Activated naive CD8-positive, alpha-beta T cell treated with anti-CD3 and anti-CD28 coated beads, Interleukin-2, amount 50 U/mL, for 16 hours (primary cell): ENCODE data around the gene MED10.
"Not testable (repeated sequence)": the region's sequence is repeated elsewhere in the genome, so short reads cannot be mapped to it uniquely, and the experiment has no call there.

Source experiments
- DNase-seq: peaks from one replicate; pipeline ENCODE4 v3.0.0-alpha.2; 2020; ENCODE audit warnings: low read depth, low spot score

The MED10 gene

DNA sequence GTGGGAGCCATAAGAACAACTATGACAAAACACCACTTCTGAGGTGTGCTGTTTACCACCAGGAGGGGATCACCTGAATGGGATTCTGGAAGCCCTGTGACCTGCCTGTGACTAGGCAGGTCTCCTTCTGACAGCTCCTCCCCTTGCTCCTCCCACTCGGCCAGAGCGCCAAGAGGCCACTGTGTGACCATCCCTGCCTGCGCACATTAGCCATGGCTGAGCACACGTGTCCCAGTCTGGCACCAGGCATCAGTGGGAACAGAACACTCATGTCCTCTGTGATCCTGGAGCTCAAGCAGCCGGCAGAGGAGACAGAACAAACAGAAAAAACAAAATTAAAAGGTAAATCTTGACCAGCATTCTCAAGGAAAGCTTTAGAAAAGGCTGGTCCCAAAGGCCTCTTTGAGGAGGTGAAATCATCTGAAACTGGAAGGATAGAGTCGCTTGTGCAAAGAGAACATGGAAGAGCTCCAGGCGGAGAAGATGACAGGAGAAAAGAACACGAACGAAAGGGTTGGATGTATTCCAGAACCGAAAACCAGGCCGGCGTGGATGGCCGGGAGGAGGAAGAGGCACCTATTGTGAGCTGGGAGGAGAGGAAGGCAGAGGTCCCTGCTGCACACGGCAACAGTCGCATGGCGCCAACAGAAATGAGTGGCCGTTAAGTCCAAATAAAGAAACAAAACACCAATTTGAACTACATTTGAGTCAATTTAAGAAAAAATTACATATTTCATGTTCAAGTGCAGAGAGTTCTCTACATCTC, 5.1 kb downstream of the MED10 start:
- no peak for DNase-seq

DNA sequence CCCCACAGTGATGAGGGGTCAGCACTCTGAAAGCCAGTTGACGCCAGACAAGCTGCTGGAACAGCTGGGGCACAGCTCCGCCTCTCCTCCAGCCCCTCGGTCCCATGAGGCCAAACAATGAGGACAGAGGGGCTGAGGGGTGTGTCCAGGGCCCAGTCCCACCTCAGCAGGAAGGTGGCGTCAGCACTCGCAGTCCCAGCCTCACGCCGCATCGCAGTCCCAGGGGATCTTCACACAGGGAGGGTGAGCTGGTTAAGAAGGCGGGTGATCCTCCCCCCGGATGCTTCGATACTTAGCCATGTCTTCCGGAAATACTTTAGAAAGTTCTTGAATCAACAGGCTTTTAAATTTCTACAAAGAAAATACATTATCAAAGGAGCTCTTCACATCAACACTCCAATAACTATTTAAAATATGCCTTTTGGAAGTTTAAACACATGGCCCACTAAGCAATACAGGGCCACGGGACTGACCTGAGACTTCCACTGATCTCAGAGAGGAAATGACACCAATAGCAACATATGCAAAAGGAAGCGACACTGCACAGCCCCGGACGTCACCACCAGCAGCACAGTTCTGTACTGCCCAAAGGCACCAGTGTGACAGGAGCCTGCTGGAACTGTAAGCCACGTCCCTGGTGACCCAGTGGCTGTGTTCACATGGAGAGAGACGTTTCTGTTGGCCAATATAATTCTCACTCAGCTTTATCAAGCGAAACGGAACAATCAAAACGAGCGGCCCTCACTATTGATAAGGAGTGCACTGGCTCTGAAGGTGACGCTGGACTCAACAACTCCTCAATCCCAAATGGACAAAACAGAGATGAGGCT, 5.9 kb downstream of the MED10 start:
- DNase-seq = no peak

DNA sequence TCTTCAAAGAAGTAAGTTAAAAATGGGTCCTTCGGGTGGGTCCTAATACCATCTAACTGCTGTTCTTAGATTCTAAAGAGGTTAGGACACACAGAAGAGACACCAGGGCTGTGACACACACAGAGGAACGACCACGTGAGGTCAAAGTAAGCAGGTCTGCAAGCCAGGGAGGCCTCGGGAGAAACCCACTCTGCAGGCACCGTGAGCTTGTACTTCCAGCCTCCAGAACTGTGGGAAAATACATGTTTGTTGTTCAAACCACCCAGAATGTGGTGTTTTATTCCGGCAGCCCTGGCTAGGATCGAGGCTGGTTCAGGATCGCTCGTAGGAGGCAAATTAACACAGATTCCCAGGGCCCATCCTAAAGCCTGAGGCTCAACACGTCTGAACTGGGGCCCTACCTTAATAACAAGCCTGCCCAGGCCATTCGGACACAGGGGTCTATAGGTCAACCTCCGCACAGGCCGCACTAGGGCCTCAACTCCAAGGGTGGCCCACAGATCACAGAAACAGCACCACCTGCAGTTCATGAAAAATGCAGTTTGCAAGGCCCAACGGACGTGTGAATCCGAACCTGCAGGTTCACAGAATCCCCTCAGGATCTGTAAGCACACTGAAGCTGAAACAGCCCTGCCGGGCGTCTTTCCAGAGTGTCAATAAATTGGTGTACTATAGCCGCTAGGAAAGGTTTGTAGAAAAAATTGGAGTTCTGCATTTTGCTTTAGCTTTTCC, 7.1 kb downstream of the MED10 start:
- DNase-seq = no peak

DNA sequence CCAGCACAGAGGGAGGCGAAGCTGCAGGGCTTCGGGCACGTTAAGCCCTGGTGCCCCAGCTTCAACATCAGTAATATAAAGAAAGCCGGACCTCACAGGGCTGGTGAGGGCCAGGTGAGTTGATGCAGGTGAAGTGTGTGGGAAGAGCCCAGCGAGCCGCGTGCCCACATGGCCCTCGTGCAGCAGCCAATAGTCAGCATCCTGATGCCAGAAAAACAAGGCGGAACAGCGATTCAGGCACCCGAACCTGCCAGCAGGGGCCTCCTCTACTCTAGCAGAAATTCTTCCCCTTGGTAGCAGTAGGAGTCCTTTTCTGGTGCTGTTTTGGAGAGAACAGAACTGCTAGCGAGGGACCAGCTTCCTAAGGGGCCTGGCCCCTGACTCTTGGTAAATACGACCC, 7.8 kb downstream of the MED10 start:
- no peak for DNase-seq

DNA sequence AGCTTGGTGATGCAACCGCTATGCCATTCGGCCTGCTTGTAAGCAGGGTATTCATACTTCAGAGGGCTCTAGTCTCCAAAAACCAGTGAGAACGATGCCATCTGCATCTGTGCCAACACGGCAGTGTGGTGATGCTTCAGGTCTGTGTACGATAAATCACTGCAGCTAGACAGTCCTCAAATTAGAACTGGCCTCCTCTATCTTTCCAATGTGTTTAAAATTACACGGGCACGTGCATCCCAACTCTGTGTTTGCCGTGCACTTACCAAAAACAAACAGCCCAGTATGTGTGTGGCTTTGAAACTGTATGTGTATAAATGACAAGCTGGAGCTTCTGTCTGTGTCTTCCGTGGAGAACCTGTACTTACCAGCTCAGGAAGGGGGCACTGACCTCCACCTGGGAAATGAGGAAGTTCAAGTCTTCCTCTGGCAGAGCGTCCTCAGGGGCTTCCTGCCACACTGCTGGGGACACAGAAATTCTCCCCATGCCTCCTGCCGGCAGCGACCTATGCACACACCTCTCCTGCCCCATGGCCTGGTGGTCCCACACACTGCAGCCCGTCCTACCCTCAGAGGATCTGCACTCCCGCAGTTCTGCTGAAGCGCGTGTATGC, 12.3 kb downstream of the MED10 start:
- DNase-seq = no peak

DNA sequence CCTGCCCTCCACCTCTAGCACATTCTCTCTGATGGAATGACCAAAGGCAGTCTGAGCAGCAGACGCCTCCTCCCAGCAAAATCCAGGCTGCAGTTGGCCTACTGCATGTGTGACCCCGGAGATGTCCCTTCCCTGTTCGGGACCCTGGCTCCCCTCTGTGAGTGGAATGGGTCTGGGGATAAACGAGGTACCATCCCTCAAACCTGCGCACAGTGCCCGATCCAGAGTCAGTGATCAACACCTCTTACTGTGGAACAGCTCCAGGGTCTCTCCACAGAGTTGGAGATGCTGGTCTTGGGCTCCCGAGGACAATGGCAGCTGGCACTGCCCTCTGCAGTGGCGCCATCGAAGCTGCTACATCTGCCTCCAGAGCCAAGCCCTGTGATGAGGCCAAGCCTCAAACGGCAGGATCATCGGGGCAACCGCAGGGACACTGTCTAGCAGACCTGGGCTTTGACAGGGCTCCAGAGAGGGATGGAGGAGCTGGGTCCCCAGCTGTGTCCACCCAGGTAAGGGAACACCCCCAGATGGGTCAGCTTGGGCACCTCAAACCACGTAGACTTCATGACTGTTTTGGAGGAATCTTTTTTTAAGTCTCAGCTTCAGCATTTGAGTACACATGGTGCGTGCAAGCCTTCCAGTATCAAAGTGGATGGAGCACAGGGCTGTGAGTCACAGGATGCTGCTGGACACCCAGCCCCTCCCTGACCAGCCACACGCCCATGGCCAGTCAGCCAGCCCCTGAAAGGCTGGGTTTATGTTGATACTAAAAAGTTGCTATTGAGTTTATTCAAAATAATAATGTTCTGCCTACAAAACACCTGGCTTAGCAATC, 13.0 kb downstream of the MED10 start:
- DNase-seq = no peak

DNA sequence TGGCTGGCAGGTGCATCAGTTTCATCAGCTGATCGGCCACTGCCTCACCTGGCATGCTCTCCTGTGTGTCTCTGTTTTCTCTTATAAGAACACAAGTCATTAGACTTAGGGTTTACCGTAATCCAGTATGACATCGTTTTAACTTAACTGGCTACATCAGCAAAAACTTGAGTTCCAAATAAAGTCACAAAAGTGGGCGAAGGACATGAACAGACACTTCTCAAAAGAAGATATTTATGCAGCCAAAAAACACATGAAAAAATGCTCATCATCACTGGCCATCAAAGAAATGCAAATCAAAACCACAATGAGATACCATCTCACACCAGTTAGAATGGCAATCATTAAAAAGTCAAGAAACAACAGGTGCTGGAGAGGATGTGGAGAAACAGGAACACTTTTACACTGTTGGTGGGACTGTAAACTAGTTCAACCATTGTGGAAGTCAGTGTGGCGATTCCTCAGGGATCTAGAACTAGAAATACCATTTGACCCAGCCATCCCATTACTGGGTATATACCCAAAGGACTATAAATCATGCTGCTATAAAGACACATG, 14.8 kb downstream of the MED10 start:
- not testable (repeated sequence) for DNase-seq

DNA sequence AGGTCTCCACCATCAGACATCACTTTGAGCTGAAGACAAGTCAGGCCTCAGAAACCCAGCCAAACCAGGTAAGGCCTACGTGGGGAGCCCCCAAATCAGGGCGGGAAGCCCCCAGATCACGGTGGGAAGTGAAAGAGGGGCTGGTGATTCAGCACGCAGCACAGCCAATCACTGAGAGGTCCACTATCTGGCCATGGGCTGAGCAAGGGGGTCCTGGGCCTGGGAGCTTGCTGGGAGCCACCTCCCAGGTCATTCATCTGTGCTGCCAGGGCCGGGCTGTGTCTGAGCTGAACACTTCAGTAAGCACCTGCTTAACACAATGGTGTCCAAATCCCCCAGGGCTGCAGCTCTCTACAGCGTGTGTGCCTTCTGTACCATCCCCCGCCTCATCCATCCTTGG, 15.5 kb downstream of the MED10 start:
- no peak for DNase-seq

DNA sequence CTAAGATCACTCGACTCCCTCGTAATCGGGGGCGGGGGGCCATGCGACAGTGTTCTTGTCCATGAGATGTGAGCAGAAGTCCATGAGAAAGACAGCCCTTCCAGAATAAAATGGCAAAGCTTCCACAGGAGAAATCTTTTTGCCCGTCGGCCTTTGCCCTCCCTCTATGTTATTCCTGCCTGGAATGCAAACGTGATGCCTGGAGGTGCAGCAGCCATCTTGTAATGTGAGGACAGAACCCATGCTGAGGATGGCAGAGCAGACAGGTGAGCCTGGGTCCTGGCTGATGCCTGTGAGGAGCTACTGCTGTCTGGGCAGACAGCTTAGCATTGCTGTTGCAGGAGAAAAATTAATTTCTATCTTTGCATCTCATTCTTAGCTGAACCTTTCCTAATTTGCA, 17.2 kb downstream of the MED10 start:
- DNase-seq = no peak

DNA sequence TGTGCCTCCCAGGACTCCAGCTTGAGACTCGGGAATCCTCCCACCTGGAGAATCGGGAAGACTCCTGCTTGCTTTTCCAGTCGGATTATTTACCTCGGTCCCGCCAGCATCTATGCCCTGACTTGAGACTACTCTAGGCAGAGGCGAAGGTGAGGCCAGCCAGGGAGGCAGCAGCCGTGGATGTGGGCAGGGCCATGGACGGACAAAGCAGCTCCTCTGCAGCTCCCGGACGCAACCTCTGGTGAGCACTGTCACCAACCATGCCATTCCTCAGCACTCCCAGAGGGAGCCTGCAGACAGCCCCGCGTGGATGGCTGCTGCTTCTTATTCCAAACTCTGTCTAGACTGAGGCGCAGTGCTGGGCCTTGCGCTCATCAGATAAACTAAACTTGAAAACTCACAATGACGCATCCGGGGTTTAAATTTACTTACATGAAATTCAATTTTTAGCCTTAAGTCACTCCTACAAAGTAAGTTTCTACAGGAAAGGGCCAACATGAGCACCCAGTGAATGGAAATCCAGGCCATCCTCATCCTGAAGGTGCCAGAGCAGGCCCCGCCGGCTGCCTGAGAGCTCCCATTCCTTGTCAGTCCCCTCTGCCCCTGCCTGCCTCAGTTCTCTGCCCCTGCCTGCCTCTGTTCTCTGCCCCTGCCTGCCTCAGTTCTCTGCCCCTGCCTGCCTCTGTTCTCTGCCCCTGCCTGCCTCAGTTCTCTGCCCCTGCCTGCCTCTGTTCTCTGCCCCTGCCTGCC, 17.8 kb downstream of the MED10 start:
- no peak for DNase-seq

DNA sequence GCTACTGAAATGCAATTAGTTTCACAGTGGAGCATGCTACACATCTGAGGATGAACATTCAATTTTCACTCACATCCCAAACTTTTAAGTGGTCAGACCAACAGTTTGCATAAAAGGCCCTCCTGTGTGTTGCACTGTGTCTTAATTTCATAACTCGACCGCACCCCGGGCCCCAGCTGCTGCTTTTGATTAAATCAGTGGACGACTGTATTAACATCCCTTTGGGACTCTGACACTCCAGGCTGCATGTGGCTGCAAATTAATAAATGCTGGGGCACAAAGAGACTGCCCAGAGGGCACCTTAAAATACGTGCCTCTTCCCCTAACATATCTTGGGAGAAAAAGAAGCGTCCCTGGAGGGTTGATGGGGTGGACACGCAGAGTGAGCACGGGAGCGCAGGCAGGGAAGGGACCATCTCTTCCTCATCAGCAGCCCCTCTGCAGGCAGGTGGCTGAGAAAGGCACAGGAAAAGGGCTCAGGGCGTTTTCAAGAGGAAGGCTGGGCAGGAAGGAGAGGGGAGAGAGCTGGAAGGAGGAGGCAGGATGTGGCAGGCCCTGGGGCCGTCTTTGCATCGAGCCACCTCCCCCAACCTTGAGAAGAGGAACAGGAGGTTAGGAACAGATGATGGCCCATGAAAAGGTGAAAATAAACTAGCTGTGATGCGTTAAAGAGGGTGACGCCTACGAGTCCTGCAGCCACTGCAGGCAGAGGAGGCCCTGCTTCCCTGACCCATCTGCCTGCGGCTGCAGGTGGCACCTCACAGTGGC, 18.6 kb downstream of the MED10 start:
- DNase-seq = no peak

DNA sequence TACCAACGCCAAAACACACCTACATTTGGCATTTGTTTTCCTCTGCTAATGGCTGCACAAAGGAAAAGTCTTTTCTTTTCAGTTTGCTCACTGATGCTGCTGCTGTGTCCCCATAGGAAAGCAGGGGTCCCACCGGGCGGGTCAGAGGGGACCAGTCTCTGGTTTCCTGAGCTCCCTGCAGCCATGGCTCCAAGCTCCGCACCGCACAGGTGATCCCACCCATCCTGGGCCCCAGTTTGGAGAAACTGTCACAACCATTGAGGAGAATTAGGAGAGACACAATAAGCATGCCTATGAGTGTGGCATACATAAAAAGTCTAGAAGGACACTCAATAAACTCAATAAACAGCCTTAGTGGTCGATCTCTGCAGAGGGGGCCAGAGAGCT, 19.9 kb downstream of the MED10 start:
- no peak for DNase-seq

DNA sequence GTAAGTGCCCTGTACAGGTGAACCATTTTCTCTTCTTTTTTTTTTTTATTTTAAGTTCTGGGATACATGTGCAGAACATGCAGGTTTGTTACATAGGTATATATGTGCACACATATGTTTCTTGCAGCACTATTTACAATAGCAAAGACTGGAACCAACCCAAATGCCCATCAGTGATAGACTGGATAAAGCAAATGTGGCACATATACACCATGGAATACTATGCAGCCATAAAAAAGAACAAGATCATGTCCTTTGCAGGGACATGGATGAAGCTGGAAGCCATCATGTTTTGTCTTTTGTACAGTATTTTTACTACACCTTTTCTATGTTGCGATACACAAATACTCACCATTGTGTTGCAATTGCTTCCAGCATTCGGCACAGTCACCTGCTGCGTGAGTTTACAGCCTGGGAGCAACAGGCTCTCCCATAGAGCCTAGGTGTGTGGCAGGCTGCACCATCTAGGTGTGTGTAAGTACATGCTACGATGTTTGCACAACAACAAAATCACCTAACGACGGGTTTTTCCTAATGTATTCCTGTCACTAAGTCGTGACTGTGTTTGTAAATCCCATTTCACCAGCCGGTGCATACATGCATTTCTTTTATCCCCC, 20.4 kb downstream of the MED10 start:
- not testable (repeated sequence) for DNase-seq

DNA sequence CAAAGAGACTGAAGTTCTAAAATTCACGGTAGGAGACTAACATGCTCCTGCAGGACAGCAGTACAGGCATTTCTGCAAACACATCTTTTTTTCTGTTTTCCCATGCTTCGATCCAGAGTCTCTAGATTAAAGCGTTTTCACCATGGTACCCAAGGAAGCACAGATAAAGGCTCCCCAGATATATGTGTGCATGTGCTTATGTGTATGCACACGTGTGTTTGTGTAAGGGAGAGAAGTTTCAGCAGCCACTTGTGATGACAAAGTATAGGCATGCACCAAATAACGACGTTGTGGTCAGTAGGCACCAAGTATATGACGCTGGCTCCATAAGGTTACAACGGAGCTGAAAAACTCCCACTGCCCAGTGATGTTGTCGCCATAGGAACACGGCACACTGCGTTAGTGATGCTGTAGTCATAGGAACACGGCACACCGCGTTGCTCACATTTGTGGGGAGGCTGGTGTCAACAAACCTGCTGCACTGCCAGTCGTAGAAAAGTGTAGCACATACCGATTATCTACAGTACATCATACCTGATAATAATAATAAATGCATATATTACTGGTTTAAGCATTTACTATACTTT, 21.7 kb downstream of the MED10 start:
- no peak for DNase-seq

DNA sequence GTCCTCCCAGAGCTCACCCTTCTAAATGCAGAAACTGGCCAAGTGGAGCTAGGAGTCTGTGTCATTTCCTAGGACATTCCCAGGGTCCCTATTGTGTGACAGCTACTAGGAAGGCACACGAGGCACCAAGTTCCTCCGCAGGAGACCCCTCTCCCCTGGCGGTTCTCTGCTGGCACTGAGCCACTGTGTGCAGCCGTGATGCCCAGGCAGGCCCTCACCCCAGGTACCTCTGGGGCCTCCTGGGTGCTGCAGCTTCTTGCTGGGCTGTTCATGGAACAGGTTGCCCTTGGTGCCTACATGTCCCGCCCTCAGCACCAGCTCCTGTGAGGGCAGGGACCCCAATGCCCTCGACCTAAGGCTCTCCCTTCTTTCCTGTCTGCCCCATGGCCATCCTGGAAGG, 23.1 kb downstream of the MED10 start:
- DNase-seq = no peak

DNA sequence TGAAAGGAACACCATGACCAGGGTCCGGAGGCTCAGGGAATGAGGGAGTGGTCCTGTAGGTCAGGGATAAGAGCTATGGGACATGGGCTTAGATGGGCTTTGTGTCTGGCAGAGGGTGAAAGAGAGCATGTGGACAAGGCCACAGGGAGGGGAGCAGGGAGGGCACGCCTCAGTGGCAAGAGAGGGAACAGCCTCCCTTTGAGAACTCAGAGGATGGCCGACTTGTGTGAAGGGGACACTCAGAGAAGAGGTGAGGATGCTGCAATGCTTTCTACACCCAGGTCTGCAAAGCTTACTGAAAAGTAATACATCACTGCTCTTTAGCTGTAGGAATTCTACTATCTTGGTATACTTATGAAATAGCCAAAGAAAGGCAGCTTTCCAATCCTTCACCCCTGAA, 23.5 kb downstream of the MED10 start:
- no peak for DNase-seq

DNA sequence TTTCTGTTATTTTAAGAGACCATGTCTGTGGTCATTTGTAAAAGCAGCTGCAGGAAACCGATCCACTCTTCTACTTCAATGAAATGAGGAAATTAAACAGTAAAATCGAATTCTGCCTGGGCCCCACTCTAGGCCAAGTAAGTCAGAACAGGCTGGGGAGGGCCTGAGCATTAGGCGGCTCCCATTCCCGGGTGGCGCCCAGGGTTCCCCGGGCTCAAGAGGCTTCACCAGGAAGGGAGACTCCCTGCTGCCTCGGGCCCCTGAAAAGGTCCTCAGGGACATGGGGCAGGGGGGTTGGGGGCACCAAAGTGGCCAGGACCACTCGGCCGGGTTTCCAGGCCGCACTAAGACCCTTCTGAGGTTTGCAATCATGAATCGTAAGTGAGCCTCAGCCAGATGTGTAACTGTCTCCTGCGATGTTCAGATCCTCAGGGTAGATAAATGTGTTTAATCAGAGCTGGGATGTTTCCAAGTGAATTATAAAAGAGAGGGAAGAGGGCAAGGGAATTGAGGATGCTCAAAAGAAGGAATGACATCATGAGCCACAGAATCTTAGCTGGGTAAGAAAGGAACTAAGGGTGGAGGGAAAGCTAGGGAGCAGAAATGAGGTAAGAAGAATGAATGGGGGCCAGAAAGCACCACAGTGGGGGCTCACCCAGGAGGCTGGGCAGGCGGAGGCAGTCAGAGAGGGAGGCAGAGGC, 24.6 kb downstream of the MED10 start:
- DNase-seq = no peak
